ENCODE data around the gene DIRAS3.

The DIRAS3 gene

GRCh38 chr1:68024635-68025338 is 25.6 kb downstream of the DIRAS3 start:
- H3K4me1 ChIP-seq (ENCODE audit: control insufficient read depth in 1 of 2, insufficient read depth in 1 of 2, low read depth in 1 of 2, low read length in 1 of 2), result no peaks in the 10 kb centered on the region
- H3K27me3 ChIP-seq, result no peaks in the 10 kb centered on the region
- H3K27ac ChIP-seq, result no peak overlapping the region
- no peaks in the 10 kb centered on the region for H3K36me3 ChIP-seq
- no peak overlapping the region for H3K4me3 ChIP-seq (ENCODE audit: low read depth in 1 of 2, low read length in 1 of 2)
- TF ChIP-seq CTCF (IDR thresholded peaks at IDR 0.05), result no peak
- no peaks in the 10 kb centered on the region for H3K9me3 ChIP-seq

- no peak for TF ChIP-seq CTCF (IDR thresholded peaks at IDR 0.05)
- Histone ChIP-seq H3K4me3 (ENCODE audit: low read depth in 1 of 2, low read length in 1 of 2) (no peak overlapping the region), H3K9me3 (no peaks in the 10 kb centered on the region), H3K27me3 (no peaks in the 10 kb centered on the region), H3K27ac (no peak overlapping the region), H3K36me3 (no peaks in the 10 kb centered on the region), H3K4me1 (ENCODE audit: control insufficient read depth in 1 of 2, insufficient read depth in 1 of 2, low read depth in 1 of 2, low read length in 1 of 2) (no peaks in the 10 kb centered on the region)
Observed at GRCh38 chr1:68016381-68016780, 34.0 kb downstream of the DIRAS3 start.

- TF ChIP-seq CTCF (IDR thresholded peaks at IDR 0.05), result no peak
- Histone ChIP-seq H3K4me1 (ENCODE audit: control insufficient read depth in 1 of 2, insufficient read depth in 1 of 2, low read depth in 1 of 2, low read length in 1 of 2) (no peaks in the 10 kb centered on the region), H3K27ac (no peak overlapping the region), H3K4me3 (ENCODE audit: low read depth in 1 of 2, low read length in 1 of 2) (no peak overlapping the region), H3K27me3 (no peaks in the 10 kb centered on the region), H3K9me3 (no peaks in the 10 kb centered on the region), H3K36me3 (no peaks in the 10 kb centered on the region)
Observed at GRCh38 chr1:68015971-68016370, 34.5 kb downstream of the DIRAS3 start.

GRCh38 chr1:68015369-68015768 is 35.1 kb downstream of the DIRAS3 start:
- no peak overlapping the region for H3K27ac ChIP-seq
- H3K9me3 ChIP-seq, result no peaks in the 10 kb centered on the region
- H3K27me3 ChIP-seq, result no peaks in the 10 kb centered on the region
- H3K4me1 ChIP-seq (ENCODE audit: control insufficient read depth in 1 of 2, insufficient read depth in 1 of 2, low read depth in 1 of 2, low read length in 1 of 2), result no peaks in the 10 kb centered on the region
- H3K36me3 ChIP-seq, result no peaks in the 10 kb centered on the region
- no peak for TF ChIP-seq CTCF (IDR thresholded peaks at IDR 0.05)
- H3K4me3 ChIP-seq (ENCODE audit: low read depth in 1 of 2, low read length in 1 of 2), result no peak overlapping the region

- no peak overlapping the region for H3K4me3 ChIP-seq (ENCODE audit: low read depth in 1 of 2, low read length in 1 of 2)
- H3K36me3 ChIP-seq, result no peaks in the 10 kb centered on the region
- no peaks in the 10 kb centered on the region for H3K4me1 ChIP-seq (ENCODE audit: control insufficient read depth in 1 of 2, insufficient read depth in 1 of 2, low read depth in 1 of 2, low read length in 1 of 2)
- H3K9me3 ChIP-seq, result no peaks in the 10 kb centered on the region
- TF ChIP-seq CTCF (IDR thresholded peaks at IDR 0.05), result no peak
- no peaks in the 10 kb centered on the region for H3K27me3 ChIP-seq
- H3K27ac ChIP-seq, result no peak overlapping the region
Observed at GRCh38 chr1:68013351-68013750, 37.1 kb downstream of the DIRAS3 start.
